ENCODE data around the gene MRPL23.

The MRPL23 gene

GRCh38 chr11:1959786-1960185 is 12.7 kb downstream of the MRPL23 start:
- DNase-seq: no peak

- DNase-seq: no peak
Observed at GRCh38 chr11:1963864-1964263, 16.7 kb downstream of the MRPL23 start.

GRCh38 chr11:1964348-1964747 is 17.2 kb downstream of the MRPL23 start:
- no peak for DNase-seq

GRCh38 chr11:1964955-1965354 is 17.8 kb downstream of the MRPL23 start:
- DNase-seq: no peak

- no peak for DNase-seq
Observed at GRCh38 chr11:1966531-1966930, 19.4 kb downstream of the MRPL23 start.

- no peak for DNase-seq
Observed at GRCh38 chr11:1967641-1968225, 20.6 kb downstream of the MRPL23 start.

- no peak for DNase-seq
Observed at GRCh38 chr11:1968454-1969002, 21.4 kb downstream of the MRPL23 start.

- no peak for DNase-seq
Observed at GRCh38 chr11:1969035-1969434, 21.9 kb downstream of the MRPL23 start.

GRCh38 chr11:1969776-1970175 is 22.6 kb downstream of the MRPL23 start:
- DNase-seq: no peak

GRCh38 chr11:1970956-1971355 is 23.8 kb downstream of the MRPL23 start:
- DNase-seq: no peak

- DNase-seq: no peak
Observed at GRCh38 chr11:1975185-1975584, 28.1 kb downstream of the MRPL23 start.

GRCh38 chr11:1978720-1979473 is 31.8 kb downstream of the MRPL23 start:
- DNase-seq: no peak

GRCh38 chr11:1979607-1980006 is 32.5 kb downstream of the MRPL23 start:
- DNase-seq: no peak

- no peak for DNase-seq
Observed at GRCh38 chr11:1982873-1983600, 35.9 kb downstream of the MRPL23 start.

GRCh38 chr11:1983601-1983961 is 36.4 kb downstream of the MRPL23 start:
- DNase-seq: no peak

GRCh38 chr11:1987024-1987423 is 39.9 kb downstream of the MRPL23 start:
- no peak for DNase-seq

- no peak for DNase-seq
Observed at GRCh38 chr11:1988174-1988573, 41.0 kb downstream of the MRPL23 start.

GRCh38 chr11:1988667-1989317 is 41.7 kb downstream of the MRPL23 start:
- DNase-seq: no peak

- no peak for DNase-seq
Observed at GRCh38 chr11:1989953-1990352, 42.8 kb downstream of the MRPL23 start.

- DNase-seq: no peak
Observed at GRCh38 chr11:1990872-1991578, 43.9 kb downstream of the MRPL23 start.

GRCh38 chr11:1992111-1992510 is 45.0 kb downstream of the MRPL23 start:
- no peak for DNase-seq

GRCh38 chr11:1994121-1994520 is 47.0 kb downstream of the MRPL23 start:
- no peak for DNase-seq

GRCh38 chr11:1997755-1998154 is 50.6 kb downstream of the MRPL23 start, which contains the start of gene H19:
Gene H19 (minus strand): TSS chr11:1997842.
- DNase-seq: no peak

Measured in activated CD4-positive, alpha-beta T cell treated with anti-CD3 and anti-CD28 coated beads for 4 hours (primary cell).